Measurements from ENCODE around the gene PRAMEF20.
A peak's percentile ranks its signal among the peaks of the same experiment; 100 is the strongest.
"Not testable (repeated sequence)": the region's sequence is repeated elsewhere in the genome, so short reads cannot be mapped to it uniquely, and the experiment has no call there.

PRAMEF20 gene

GRCh38 chr1:13410150-13410549 is at the start of gene PRAMEF20:
TSS of gene PRAMEF20 (plus strand) at chr1:13410450. CDS start at chr1:13416355, 5,905 bp downstream.
- not testable (repeated sequence) for DNase-seq

- DNase-seq, result not testable (repeated sequence)
Observed at GRCh38 chr1:13362364-13362763, 47.9 kb upstream of the PRAMEF20 start.

GRCh38 chr1:13364928-13365327 is 45.3 kb upstream of the PRAMEF20 start:
- not testable (repeated sequence) for DNase-seq

GRCh38 chr1:13366536-13366935 is 43.7 kb upstream of the PRAMEF20 start:
- DNase-seq, result not testable (repeated sequence)

- DNase-seq, result peak; percentile 51
Observed at GRCh38 chr1:13368544-13368943, 41.7 kb upstream of the PRAMEF20 start.

GRCh38 chr1:13378983-13379382 is 31.3 kb upstream of the PRAMEF20 start:
- not testable (repeated sequence) for DNase-seq

GRCh38 chr1:13380380-13380779 is 29.9 kb upstream of the PRAMEF20 start:
- DNase-seq, result not testable (repeated sequence)

GRCh38 chr1:13389332-13389731 is 20.9 kb upstream of the PRAMEF20 start, which contains the start of gene PRAMEF17:
TSS of gene PRAMEF17 (plus strand) at chr1:13389632. CDS start at chr1:13389658, 26 bp downstream.
- not testable (repeated sequence) for DNase-seq

GRCh38 chr1:13393004-13393403 is 17.2 kb upstream of the PRAMEF20 start:
- DNase-seq, result not testable (repeated sequence)

- not testable (repeated sequence) for DNase-seq
Observed at GRCh38 chr1:13394761-13395160, 15.5 kb upstream of the PRAMEF20 start.

GRCh38 chr1:13395311-13395710 is 14.9 kb upstream of the PRAMEF20 start:
- not testable (repeated sequence) for DNase-seq

- DNase-seq, result no peak
Observed at GRCh38 chr1:13407811-13408210, 2.4 kb upstream of the PRAMEF20 start.

GRCh38 chr1:13430495-13430894 is 20.2 kb downstream of the PRAMEF20 start:
- no peak for DNase-seq

GRCh38 chr1:13432251-13432650 is 22.0 kb downstream of the PRAMEF20 start:
- DNase-seq, result no peak

GRCh38 chr1:13433694-13434358 is 23.6 kb downstream of the PRAMEF20 start:
- not testable (repeated sequence) for DNase-seq

GRCh38 chr1:13435458-13435857 is 25.2 kb downstream of the PRAMEF20 start:
- DNase-seq, result no peak

GRCh38 chr1:13439104-13439783 is 29.0 kb downstream of the PRAMEF20 start:
- DNase-seq, result not testable (repeated sequence)

GRCh38 chr1:13443335-13443979 is 33.2 kb downstream of the PRAMEF20 start:
- no peak for DNase-seq

- no peak for DNase-seq
Observed at GRCh38 chr1:13450204-13450603, 40.0 kb downstream of the PRAMEF20 start.

GRCh38 chr1:13451399-13451965 is 41.2 kb downstream of the PRAMEF20 start:
- no peak for DNase-seq

- no peak for DNase-seq
Observed at GRCh38 chr1:13456904-13457532, 46.8 kb downstream of the PRAMEF20 start.

GRCh38 chr1:13461977-13462376 is 51.7 kb downstream of the PRAMEF20 start:
- no peak for DNase-seq

GRCh38 chr1:13462682-13463081 is 52.4 kb downstream of the PRAMEF20 start:
- DNase-seq, result no peak

Measured in activated T-cell treated with anti-CD3 and anti-CD28 coated beads, Interleukin-2, amount 50 U/mL, for 48 hours (primary cell).